Neural crest cell (in vitro differentiated cells): ENCODE results near the gene LDLRAD3. TPM values are rescaled to one million over a fixed set of nuclear protein-coding genes. Genes with fewer than 3 reads are reported as not detected.

ENCODE experiments used
- DNase-seq: peaks from one replicate; pipeline ENCODE4 v3.0.0; 2021; ENCODE audit warnings: low read depth, mixed read lengths, low spot score
- H3K27ac Mint-ChIP-seq: one replicate; pipeline ENCODE4 v1.8.0; 2021; ENCODE audit warnings: mild to moderate bottlenecking, mixed read lengths; ENCODE audit not compliant: unreplicated experiment
- H3K27me3 Mint-ChIP-seq: 2 replicates; pipeline ENCODE4 v1.8.0; 2021; ENCODE audit warnings: low read depth, mild to moderate bottlenecking, mixed read lengths
- H3K36me3 Mint-ChIP-seq: 2 replicates; pipeline ENCODE4 v1.8.0; 2021; ENCODE audit warnings: low read depth, mild to moderate bottlenecking, mixed read lengths
- H3K4me1 Mint-ChIP-seq: 2 replicates; pipeline ENCODE4 v1.8.0; 2021; ENCODE audit warnings: mixed read lengths
- H3K4me3 Mint-ChIP-seq: one replicate; pipeline ENCODE4 v1.8.0; 2021; ENCODE audit warnings: mild to moderate bottlenecking, mixed read lengths
- H3K9me3 Mint-ChIP-seq: 2 replicates; pipeline ENCODE4 v1.8.0; 2021; ENCODE audit warnings: mixed read lengths
- CTCF ChIP-seq: fragments of 200-600 bp; sonication (generic); conservative IDR thresholded peaks from 2 replicates; pipeline ENCODE4 v1.5.0; 2021; ENCODE audit warnings: antibody characterized with exemption, mild to moderate bottlenecking
- total RNA-seq: library from RNA; stranded (reverse); gene quantifications from 2 replicates; pipeline ENCODE4 v1.2.1, GENCODE V29; 2021

LDLRAD3 gene
- total RNA-seq, 1 donor from 2014 or later, result 30.1 TPM

GRCh38 chr11:35994421-35994820 lies 50.6 kb downstream of the LDLRAD3 start:
- H3K4me1 Mint-ChIP-seq, result peaks cover 54% of the 10 kb centered on the region
- no peak overlapping the region for H3K27ac Mint-ChIP-seq
- TF ChIP-seq CTCF, result no peak
- DNase-seq, result no peak
- H3K4me3 Mint-ChIP-seq, result no peak overlapping the region
- H3K27me3 Mint-ChIP-seq, result no peaks in the 10 kb centered on the region
- peaks cover 12% of the 10 kb centered on the region for H3K9me3 Mint-ChIP-seq
- H3K36me3 Mint-ChIP-seq, result peaks cover 37% of the 10 kb centered on the region

- Mint-ChIP-seq H3K36me3 (peaks cover 30% of the 10 kb centered on the region), H3K4me3 (no peak overlapping the region), H3K9me3 (peaks cover 9% of the 10 kb centered on the region), H3K27ac (no peak overlapping the region), H3K4me1 (peaks cover 64% of the 10 kb centered on the region), H3K27me3 (no peaks in the 10 kb centered on the region)
- DNase-seq, result no peak
- no peak for TF ChIP-seq CTCF
These were observed 51.9 kb downstream of the LDLRAD3 start for GRCh38 chr11:35995681-35996271.

- H3K4me3 Mint-ChIP-seq, result no peak overlapping the region
- peaks cover 64% of the 10 kb centered on the region for H3K4me1 Mint-ChIP-seq
- H3K36me3 Mint-ChIP-seq, result peaks cover 32% of the 10 kb centered on the region
- TF ChIP-seq CTCF, result no peak
- no peak overlapping the region for H3K27ac Mint-ChIP-seq
- no peaks in the 10 kb centered on the region for H3K27me3 Mint-ChIP-seq
- H3K9me3 Mint-ChIP-seq, result peaks cover 9% of the 10 kb centered on the region
- DNase-seq, result no peak
These were observed 54.1 kb downstream of the LDLRAD3 start for GRCh38 chr11:35997902-35998520.

GRCh38 chr11:35998634-35999033 lies 54.8 kb downstream of the LDLRAD3 start:
- peaks cover 33% of the 10 kb centered on the region for H3K36me3 Mint-ChIP-seq
- peaks cover 13% of the 10 kb centered on the region for H3K9me3 Mint-ChIP-seq
- no peak overlapping the region for H3K27ac Mint-ChIP-seq
- TF ChIP-seq CTCF, result no peak
- DNase-seq, result no peak
- no peak overlapping the region for H3K4me3 Mint-ChIP-seq
- H3K27me3 Mint-ChIP-seq, result no peaks in the 10 kb centered on the region
- peaks cover 64% of the 10 kb centered on the region for H3K4me1 Mint-ChIP-seq

- Mint-ChIP-seq H3K9me3 (peaks cover 17% of the 10 kb centered on the region), H3K36me3 (peaks cover 36% of the 10 kb centered on the region), H3K27ac (peak overlapping the region; percentile 46), H3K4me3 (peak overlapping the region; percentile 39), H3K4me1 (peaks cover 65% of the 10 kb centered on the region), H3K27me3 (no peaks in the 10 kb centered on the region)
- no peak for DNase-seq
- TF ChIP-seq CTCF, result no peak
These were observed 56.8 kb downstream of the LDLRAD3 start for GRCh38 chr11:36000616-36001190.
